NCI-H1105 treated with DMSO at 0.1 percent for 48 hours (cell line): Measurements from ENCODE around the gene ADM2.

Experiments used
- DNase-seq: peaks from one replicate; lab custom pipeline; 2025; lab: John Stamatoyannopoulos, UW

ADM2 gene

GRCh38 chr22:50467773-50468440 lies 13.4 kb upstream of the ADM2 start:
- DNase-seq = no peak

GRCh38 chr22:50468626-50469025 lies 12.7 kb upstream of the ADM2 start:
- DNase-seq = no peak

- DNase-seq = no peak
These were observed 11.7 kb upstream of the ADM2 start for GRCh38 chr22:50469377-50470305.

DNA sequence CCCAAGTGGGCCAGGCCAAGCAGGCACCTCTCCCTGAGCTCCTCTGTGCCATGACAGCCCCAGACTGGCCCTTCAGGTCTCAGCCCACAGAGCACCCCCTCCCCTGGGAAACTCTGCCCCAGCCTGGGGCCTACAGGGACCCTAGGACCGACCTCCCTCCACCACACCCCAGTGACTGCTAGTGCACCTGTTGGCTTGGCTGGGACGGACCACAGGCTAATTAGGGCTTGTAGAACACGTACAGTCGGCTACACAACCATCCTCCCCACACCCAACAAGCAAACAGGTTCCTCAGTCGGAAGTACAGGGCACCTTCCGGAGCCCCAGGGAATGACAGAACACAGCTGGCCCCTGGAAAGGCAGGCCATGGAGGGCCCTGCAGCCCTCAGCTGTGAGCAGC lies 10.9 kb upstream of the ADM2 start:
- no peak for DNase-seq

- no peak for DNase-seq
These were observed 10.0 kb upstream of the ADM2 start for GRCh38 chr22:50471197-50471847.

- DNase-seq = no peak
These were observed 9.4 kb upstream of the ADM2 start for GRCh38 chr22:50471962-50472361.

DNA sequence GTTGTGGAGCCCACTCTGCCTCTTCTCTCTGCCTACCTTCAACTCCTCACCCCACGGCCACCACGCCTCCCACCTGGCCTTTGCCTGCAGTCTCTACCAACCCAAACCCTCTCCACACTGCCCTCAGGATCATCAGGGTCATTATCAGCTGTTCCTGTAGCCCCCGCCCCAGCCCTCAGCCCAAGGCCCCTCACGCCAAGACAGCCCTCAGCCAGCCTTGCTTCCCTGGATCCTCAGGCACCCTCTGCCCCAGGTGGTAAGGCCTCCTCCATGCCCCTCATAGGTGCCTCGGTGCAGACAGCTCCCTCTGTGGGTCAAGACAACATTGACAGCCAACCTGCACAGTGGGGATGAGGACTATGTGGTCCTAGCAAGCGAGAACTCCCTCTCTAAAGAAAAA lies 8.3 kb upstream of the ADM2 start:
- no peak for DNase-seq

GRCh38 chr22:50473855-50474671 lies 7.3 kb upstream of the ADM2 start:
- DNase-seq = no peak

DNA sequence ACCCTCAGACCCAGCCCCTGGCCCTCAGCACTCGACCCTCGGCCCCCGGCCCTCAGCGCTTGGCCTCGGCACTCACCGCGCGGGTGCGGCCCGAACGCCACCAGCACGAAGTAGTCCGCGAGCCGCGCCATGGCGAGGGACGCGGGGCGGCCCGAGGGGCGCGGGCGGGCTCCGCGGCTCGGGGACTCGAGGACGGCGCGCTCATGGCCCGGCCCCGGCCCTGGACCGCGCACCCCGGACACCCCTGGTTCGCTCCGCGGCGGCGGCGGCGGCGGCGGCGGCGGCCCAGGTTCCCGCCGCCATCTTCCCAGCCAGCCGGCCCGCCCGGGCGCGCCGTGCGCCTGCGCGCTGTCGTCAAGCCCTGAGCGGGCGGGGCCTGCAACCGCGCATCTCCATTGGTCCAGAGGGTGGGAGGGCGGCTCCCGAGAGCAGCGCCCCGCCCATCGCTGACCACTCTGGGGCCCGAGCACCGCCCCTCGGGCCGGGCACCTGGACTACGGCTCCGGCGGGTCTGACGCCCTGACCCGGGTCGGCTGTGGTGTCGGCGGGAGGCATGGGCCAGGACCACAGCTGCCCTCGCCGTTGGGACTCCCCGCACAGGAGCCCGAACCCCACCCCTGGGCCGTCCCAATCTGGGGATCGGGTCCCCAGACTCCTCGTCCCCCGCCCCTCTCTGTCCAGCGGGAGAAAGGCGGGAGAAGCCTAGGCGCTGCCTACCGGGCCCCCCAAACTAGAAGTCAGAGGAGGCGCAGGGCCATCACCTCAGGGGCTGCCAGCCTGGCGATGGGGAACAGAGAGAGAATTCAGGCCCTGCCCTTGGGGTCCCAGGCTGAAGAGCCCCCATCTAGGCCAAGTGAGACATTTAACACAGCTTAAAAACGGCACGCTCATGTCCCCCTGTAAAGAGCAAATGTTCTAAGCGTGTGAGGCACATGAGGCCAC lies 6.4 kb upstream of the ADM2 start, which contains the start of gene SBF1:
Gene SBF1 (minus strand): TSS at position 326 of the 942 bp plus-strand sequence. CDS start 195 bp downstream, at position 131.
- peak; percentile 73 for DNase-seq

DNA sequence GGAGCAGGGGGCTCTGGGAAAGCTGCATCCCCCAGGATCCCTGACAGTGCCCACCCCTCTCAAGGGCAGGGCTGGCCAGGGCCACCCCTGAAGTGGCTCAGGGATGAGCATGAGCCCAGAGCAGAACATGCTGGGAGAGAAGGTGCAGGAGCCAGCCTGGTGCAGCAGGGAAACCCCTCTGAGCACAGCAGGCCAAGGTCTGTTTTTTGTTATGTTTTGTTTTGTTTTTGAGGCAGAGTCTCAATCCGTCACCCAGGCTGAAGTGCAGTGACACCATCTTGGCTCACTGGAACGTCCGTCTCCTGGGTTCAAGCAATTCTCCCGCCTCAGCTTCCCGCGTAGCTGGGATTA lies 5.7 kb upstream of the ADM2 start:
- DNase-seq = no peak

GRCh38 chr22:50476868-50477267 lies 4.5 kb upstream of the ADM2 start:
- DNase-seq = no peak

GRCh38 chr22:50477923-50478322 lies 3.4 kb upstream of the ADM2 start:
- DNase-seq = no peak

DNA sequence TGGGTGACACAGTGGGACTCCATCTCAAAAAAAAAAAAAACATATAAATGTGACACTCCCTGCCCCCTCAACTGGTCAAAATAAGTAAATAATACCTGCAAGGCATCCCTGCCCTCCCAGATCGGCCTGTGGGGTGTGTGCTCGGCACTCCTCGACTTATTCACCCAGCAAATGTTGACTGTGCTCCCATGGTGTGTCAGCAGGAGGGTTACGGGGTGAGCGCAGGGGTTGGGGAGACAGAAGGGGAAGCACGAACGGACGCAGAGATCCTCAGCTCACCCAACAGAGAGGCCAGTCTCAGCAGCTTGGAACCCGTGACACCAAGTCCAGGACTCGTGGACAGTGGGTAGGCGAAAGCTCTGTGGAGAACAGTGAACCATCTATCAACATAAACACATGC lies 1.6 kb upstream of the ADM2 start:
- no peak for DNase-seq

DNA sequence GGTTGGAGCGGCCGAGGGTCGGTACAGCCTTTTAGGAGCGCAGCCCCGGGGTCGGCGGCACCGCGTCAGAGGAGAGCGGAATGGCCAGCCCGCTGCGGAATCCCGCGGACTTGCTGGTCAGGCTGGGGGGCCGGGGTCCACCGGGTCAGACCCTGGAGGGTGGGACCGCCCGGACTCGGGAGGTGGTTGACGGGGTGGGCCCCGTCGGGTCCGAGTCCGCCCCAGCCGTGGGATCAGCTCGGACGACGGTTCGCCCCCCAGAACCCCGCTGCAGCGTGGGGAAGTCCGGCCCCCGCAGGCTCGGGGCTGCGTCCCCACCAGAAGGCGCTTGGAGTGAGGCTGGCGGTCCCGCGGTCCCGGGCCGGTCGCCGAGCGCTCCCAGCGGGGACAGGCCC lies 301 bp upstream of the ADM2 start:
- DNase-seq = no peak

- DNase-seq = peak; percentile 24
These were observed 1.0 kb downstream of the ADM2 start for GRCh38 chr22:50482107-50483074.

DNA sequence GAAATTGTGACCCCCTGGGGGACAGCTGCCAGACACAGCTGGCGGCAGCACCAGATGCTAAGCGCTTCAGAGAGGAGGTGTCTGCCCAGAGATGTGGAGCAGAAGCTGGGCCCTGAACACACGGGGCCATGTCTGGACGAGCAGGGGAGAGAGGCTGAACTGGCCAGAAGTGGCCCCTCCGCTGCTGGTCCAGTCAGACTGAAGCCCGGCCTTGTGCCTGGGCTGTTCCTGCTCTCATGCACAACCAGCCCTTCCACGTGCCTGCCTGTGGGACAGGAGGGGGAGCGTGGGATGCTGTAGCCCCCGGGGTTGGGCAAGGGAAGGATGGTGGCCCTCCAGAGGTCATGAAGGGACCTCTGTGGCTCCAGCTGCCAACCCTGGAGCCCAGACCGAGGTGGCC lies 1.8 kb downstream of the ADM2 start:
- no peak for DNase-seq

GRCh38 chr22:50483556-50483955 lies 2.2 kb downstream of the ADM2 start:
- DNase-seq = no peak

DNA sequence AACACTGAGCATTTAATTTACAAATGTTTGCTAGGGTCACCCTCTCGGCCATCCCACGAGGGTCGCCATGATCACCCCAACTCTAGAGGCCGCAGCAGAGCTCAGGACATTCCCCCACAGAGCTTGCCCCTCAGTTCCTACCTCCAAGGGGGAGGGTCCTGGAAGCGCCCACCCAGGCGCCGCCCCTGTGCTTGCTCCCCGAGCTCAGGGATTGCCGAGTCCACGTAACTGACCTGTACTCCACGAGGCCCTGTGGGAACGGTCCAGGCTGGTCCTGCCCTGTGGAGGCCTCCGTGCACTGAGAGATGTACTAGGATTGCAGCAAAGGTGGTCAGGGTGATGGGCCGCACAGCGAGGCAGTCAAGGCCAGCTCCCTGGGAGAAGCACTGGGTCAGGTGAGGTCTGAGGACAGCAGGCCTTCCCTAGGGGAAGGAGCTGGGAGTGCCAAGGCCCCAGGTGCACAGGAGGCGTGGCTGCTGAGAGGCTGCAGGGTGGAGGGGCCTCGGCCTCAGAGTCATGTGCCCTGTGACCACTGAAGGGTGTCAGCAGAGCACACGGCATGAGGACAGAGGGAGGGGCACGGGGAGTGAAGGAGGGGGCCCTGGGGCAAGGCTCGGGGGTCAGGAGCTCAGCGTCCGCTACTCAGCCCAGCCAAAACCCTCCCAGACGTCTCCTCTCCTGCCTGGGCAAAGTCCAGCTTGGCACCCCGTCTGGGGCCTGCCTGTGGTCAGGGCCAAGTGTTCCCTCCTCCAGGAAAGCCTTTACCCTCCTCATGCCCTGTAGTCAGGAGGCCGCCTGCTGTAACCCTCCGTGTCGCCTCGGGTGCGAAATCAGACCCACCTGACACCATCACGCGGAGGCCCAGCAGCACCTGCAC lies 2.9 kb downstream of the ADM2 start:
- no peak for DNase-seq
